Endothelial cell of umbilical vein (primary cell): ENCODE results near the gene GRAMD2B. TPM values are rescaled to one million over a fixed set of nuclear protein-coding genes. Genes with fewer than 3 reads are reported as not detected.

Experiments
- BruUV-seq: library from RNA; stranded (reverse); fragments of 400-500 nt; replicated peaks from 2 replicates; lab custom pipeline; 2021; lab: Mats Ljungman, UMichigan
- CTCF ChIA-PET: fragments of 300-600, 350-600 bp; sonication (Branson Sonifier 250); formaldehyde crosslinking; loops from one replicate; lab custom pipeline; 2021; ENCODE audit warnings: antibody characterized with exemption, inconsistent platforms; lab: Charles Lee
- POLR2A ChIA-PET: fragments of 300-600, 350-600 bp; sonication (Branson Sonifier 250); formaldehyde crosslinking; loops from one replicate; lab custom pipeline; 2021; ENCODE audit warnings: antibody characterized with exemption, inconsistent platforms; lab: Charles Lee
- DNase-seq: peaks from one replicate; pipeline ENCODE4 v3.0.0-alpha.2; 2011; ENCODE audit warnings: low read depth, low spot score
- FAIRE-seq: peaks from 2 replicates; lab custom pipeline; 2011; peaks lifted over from hg19 to GRCh38; lab: Jason Lieb, UNC
- H2AFZ ChIP-seq: 2 replicates; pipeline ENCODE4 v1.6.0; 2012; ENCODE audit warnings: low read depth, low read length, control low read depth, inconsistent platforms
- H3K27ac ChIP-seq: 2 replicates; pipeline ENCODE4 v1.5.1; 2011; ENCODE audit warnings: low read depth, mild to moderate bottlenecking, control low read depth, low read length, moderate library complexity; ENCODE audit not compliant: insufficient read depth
- H3K27me3 ChIP-seq, 2 experiments: 2 replicates each; pipeline versions ENCODE4 v1.6.0 to v1.6.1; 2011; ENCODE audit warnings: low read length in 2 of 2, mixed read lengths in 1 of 2; ENCODE audit not compliant: control insufficient read depth in 2 of 2, insufficient read depth in 2 of 2
- H3K36me3 ChIP-seq, 2 experiments: 2 replicates in 1 of 2; 3 replicates in 1 of 2; pipeline ENCODE4 v1.5.1; 2011; ENCODE audit warnings: low read length in 2 of 2, mild to moderate bottlenecking in 1 of 2, moderate library complexity in 1 of 2; ENCODE audit not compliant: control insufficient read depth in 2 of 2, insufficient read depth in 2 of 2; ENCODE audit errors: extremely low read depth in 1 of 2
- H3K4me1 ChIP-seq: 3 replicates; pipeline ENCODE4 v1.5.1; 2011; ENCODE audit warnings: mild to moderate bottlenecking, low read length; ENCODE audit not compliant: control insufficient read depth, insufficient read depth; ENCODE audit errors: extremely low read depth
- H3K4me2 ChIP-seq: 2 replicates; pipeline ENCODE4 v1.6.1; 2011; ENCODE audit warnings: low read length, control low read depth, mixed read lengths; ENCODE audit not compliant: insufficient read depth
- H3K4me3 ChIP-seq, 3 experiments: fragments of 200-600 bp in 1 of 3; sonication (generic), shearing (Covaris generic) in 1 of 3; replicated peaks in 1 of 3; 2 replicates each; pipeline ENCODE4 v1.5.1; 2011 to 2016; ENCODE audit warnings: control low read depth in 3 of 3, low read length in 3 of 3, mild to moderate bottlenecking in 2 of 3, inconsistent platforms in 1 of 3, low read depth in 1 of 3, moderate library complexity in 1 of 3; ENCODE audit not compliant: insufficient read depth in 1 of 3
- H3K79me2 ChIP-seq: 2 replicates; pipeline ENCODE4 v1.6.0; 2012; ENCODE audit warnings: low read length, inconsistent platforms; ENCODE audit not compliant: control insufficient read depth, insufficient read depth
- H3K9ac ChIP-seq: replicated peaks from 2 replicates; pipeline ENCODE3; 2011; ENCODE audit warnings: low read length, control low read depth; ENCODE audit not compliant: insufficient read depth; ENCODE audit errors: extremely low read depth
- H3K9me1 ChIP-seq: replicated peaks from 3 replicates; pipeline ENCODE4 v1.6.0; 2011; ENCODE audit warnings: mild to moderate bottlenecking, low read length; ENCODE audit not compliant: control insufficient read depth, insufficient read depth; ENCODE audit errors: extremely low read depth
- H3K9me3 ChIP-seq: replicated peaks from 2 replicates; pipeline ENCODE4 v1.5.1; 2012; ENCODE audit warnings: low read length, inconsistent platforms; ENCODE audit not compliant: control insufficient read depth, insufficient read depth
- H4K20me1 ChIP-seq: replicated peaks from 2 replicates; pipeline ENCODE3; 2011; ENCODE audit warnings: mild to moderate bottlenecking, low read length; ENCODE audit not compliant: control insufficient read depth, insufficient read depth; ENCODE audit errors: extremely low read depth
- FOS ChIP-seq: IDR thresholded peaks from 2 replicates; pipeline ENCODE4 v1.6.1; 2011; ENCODE audit warnings: mild to moderate bottlenecking, low read length, moderate library complexity, borderline replicate concordance; ENCODE audit not compliant: insufficient read depth
- GATA2 ChIP-seq: IDR thresholded peaks from 2 replicates; pipeline ENCODE4 v1.7.0; 2011; ENCODE audit warnings: low read depth, mild to moderate bottlenecking, moderate library complexity, mixed read lengths, low read length; ENCODE audit not compliant: insufficient read length, insufficient read depth
- JUN ChIP-seq: IDR thresholded peaks from 2 replicates; pipeline ENCODE4 v1.6.1; 2011; ENCODE audit warnings: borderline replicate concordance, low read depth; ENCODE audit not compliant: insufficient read length, insufficient read depth
- MYC ChIP-seq: IDR thresholded peaks from one replicate; pipeline ENCODE4 v1.6.1; 2011; ENCODE audit warnings: mild to moderate bottlenecking, low read depth, low read length
- POLR2A ChIP-seq: IDR thresholded peaks from 2 replicates; pipeline ENCODE4 v1.6.1; 2012; ENCODE audit warnings: low read depth, mild to moderate bottlenecking, control low read depth, low read length
- POLR2AphosphoS5 ChIP-seq: IDR thresholded peaks from 2 replicates; pipeline ENCODE4 v1.6.1; 2012; ENCODE audit warnings: low read depth, mild to moderate bottlenecking, control low read depth, low read length, moderate library complexity; ENCODE audit not compliant: insufficient read depth
- dilution Hi-C: fragments of 300-500 bp; cut with MboI; formaldehyde crosslinking; loops from one replicate; pipeline ENCODE4 v1.15.0; 2019; ENCODE audit warnings: low sequenced_read_pairs; ENCODE audit not compliant: extremely low pct_ligation_motif_present
- intact Hi-C: fragments of 100-400 bp; cut with micrococcal nuclease; formaldehyde crosslinking; loops from one replicate; pipeline ENCODE4 v1.10.0; 2022
- polyA plus RNA-seq, 4 experiments: library from polyadenylated mRNA; depleted of rRNA in 3 of 4; stranded (reverse) in 3 of 4; unstranded in 1 of 4; fragments of >200 nt; gene quantifications; 2 replicates each; pipeline versions ENCODE4 v1.2.1 to v1.2.3, GENCODE V29; 2011 to 2012; ENCODE audit warnings: missing spikeins in 1 of 4
- total RNA-seq: library from RNA; stranded (reverse); gene quantifications from 2 replicates; pipeline ENCODE4 v1.2.3, GENCODE V29; 2021
- TF ChIP-seq, protein P1 (sequence below): IDR thresholded peaks from 2 replicates; pipeline ENCODE4 v1.6.1; 2011; ENCODE audit not compliant: insufficient read depth, insufficient read length

The GRAMD2B gene
- total and polyA plus RNA-seq, 2 donors (not counting 3 experiments of a cell fraction or from before 2014, with no cell fraction given) = 2.0 to 5.5 TPM

DNA sequence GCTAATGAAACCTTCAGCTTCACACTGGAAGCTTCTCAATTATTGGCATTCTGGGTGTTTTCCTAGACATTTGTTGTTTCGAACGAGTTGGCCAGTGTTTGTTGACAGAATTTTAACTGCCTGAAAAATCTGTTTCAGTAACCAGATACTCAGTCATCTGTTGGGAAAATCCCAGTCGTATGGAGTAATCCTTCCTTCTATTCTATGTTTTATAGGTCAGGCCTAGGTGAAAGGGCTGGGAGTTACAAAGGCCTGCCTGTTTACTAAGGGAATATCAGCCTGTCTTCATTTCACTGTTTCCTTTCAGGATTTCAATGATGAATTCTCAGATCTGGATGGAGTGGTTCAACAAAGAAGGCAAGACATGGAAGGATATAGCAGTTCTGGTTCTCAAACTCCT lies 59.9 kb downstream of the GRAMD2B start:
- TF ChIP-seq, protein P1, sequence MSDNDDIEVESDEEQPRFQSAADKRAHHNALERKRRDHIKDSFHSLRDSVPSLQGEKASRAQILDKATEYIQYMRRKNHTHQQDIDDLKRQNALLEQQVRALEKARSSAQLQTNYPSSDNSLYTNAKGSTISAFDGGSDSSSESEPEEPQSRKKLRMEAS = no peak
- TF ChIP-seq POLR2A (no peak), MYC (no peak), POLR2AphosphoS5 (no peak), FOS (no peak)
- Histone ChIP-seq H3K9me1 (no peaks in the 10 kb centered on the region), H2AFZ (no peak overlapping the region), H3K79me2 (no peaks in the 10 kb centered on the region), H3K4me3 (no peak overlapping the region), H3K9me3 (no peaks in the 10 kb centered on the region), H3K9ac (no peak overlapping the region), H3K27me3 (no peaks in the 10 kb centered on the region), H3K4me1 (no peaks in the 10 kb centered on the region), H3K27ac (no peak overlapping the region), H3K4me2 (no peak overlapping the region), H3K36me3 (no peaks in the 10 kb centered on the region), H4K20me1 (no peaks in the 10 kb centered on the region)
- dilution Hi-C loops (no loop called here), intact Hi-C loops (no loop called here)
- ChIA-PET CTCF (interaction anchor here (0.9 to 1.6 kb wide), 4 partner anchors 8 to 144 kb away, joined by 3 to 7 read pairs (median 4); partner anchors contain the start of gene GRAMD2B), POLR2A (no interaction called here)
- BruUV-seq = no TSS peak
- DNase-seq (no peak), FAIRE-seq (no peak)

DNA sequence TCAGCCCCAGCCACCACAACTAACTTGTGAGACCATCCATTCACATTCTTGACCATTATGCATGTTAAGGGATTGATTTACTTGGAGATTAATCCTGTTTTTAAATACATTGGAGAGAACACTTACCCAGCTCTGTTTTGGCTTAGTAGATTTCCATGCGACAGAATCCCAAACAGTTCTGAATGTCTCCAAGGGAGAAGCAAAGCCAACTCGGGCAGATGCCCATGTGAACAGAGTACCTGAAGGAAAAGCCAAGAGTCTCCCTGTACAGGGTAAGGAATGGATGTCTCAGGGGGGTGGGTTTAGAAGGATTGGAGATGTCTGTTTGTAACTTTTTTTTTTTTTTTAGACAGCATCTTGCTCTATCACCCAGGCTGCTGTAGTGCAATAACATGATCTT lies 61.0 kb downstream of the GRAMD2B start:
- no peak for TF ChIP-seq GATA2
- no peak for TF ChIP-seq POLR2A
- TF ChIP-seq JUN = no peak
- TF ChIP-seq MYC = no peak
- no peak for TF ChIP-seq POLR2AphosphoS5
- Histone ChIP-seq H3K36me3 (no peaks in the 10 kb centered on the region), H3K9me3 (no peaks in the 10 kb centered on the region), H3K27me3 (no peaks in the 10 kb centered on the region), H3K4me2 (no peak overlapping the region), H2AFZ (no peak overlapping the region), H3K9ac (no peak overlapping the region), H3K4me3 (no peak overlapping the region), H3K79me2 (no peaks in the 10 kb centered on the region), H3K4me1 (no peaks in the 10 kb centered on the region), H4K20me1 (no peaks in the 10 kb centered on the region), H3K27ac (no peak overlapping the region), H3K9me1 (no peaks in the 10 kb centered on the region)
- dilution Hi-C loops (no loop called here), intact Hi-C loops (no loop called here)
- DNase-seq (no peak), FAIRE-seq (no peak)
- CTCF ChIA-PET = no interaction called here
- BruUV-seq = no TSS peak
- POLR2A ChIA-PET = no interaction called here
